Fibroblast of lung (primary cell): ENCODE measurements around the gene OR10P1. TPM values are rescaled to one million over a fixed set of nuclear protein-coding genes. Genes with fewer than 3 reads are reported as not detected.

Experiments
- DNase-seq, 2 donors: peaks; one replicate each; pipeline versions ENCODE4 v3.0.0 to v3.0.0-alpha.2; 2010; ENCODE audit warnings: low read depth in 2 of 2
- H2AFZ ChIP-seq: 2 replicates; pipeline ENCODE4 v1.5.1; 2012; ENCODE audit warnings: low read length, control low read depth, inconsistent platforms
- H3K27ac ChIP-seq: 2 replicates; pipeline ENCODE4 v1.5.1; 2011; ENCODE audit warnings: low read length, control low read depth; ENCODE audit not compliant: insufficient read depth
- H3K27me3 ChIP-seq: 2 replicates; pipeline ENCODE4 v1.5.1; 2011; ENCODE audit warnings: mild to moderate bottlenecking, low read length; ENCODE audit not compliant: control insufficient read depth, insufficient read depth
- H3K36me3 ChIP-seq: 2 replicates; pipeline ENCODE4 v1.5.1; 2011; ENCODE audit warnings: low read length; ENCODE audit not compliant: control insufficient read depth, insufficient read depth
- H3K4me1 ChIP-seq: 2 replicates; pipeline ENCODE4 v1.5.1; 2011; ENCODE audit warnings: low read length; ENCODE audit not compliant: control insufficient read depth, insufficient read depth; ENCODE audit errors: extremely low read depth
- H3K4me2 ChIP-seq: 2 replicates; pipeline ENCODE4 v1.5.1; 2011; ENCODE audit warnings: low read length, control low read depth; ENCODE audit not compliant: insufficient read depth; ENCODE audit errors: extremely low read depth
- H3K4me3 ChIP-seq, 4 experiments: fragments of 200-600 bp in 1 of 4; sonication (generic) in 1 of 4; replicated peaks in 1 of 4; 2 replicates each; pipeline ENCODE4 v1.5.1; 2011 to 2016; ENCODE audit warnings: low read length in 4 of 4, low read depth in 3 of 4, mild to moderate bottlenecking in 3 of 4, control low read depth in 2 of 4, inconsistent platforms in 1 of 4, mixed read lengths in 1 of 4; ENCODE audit not compliant: insufficient read depth in 1 of 4; ENCODE audit errors: control extremely low read depth in 1 of 4
- H3K79me2 ChIP-seq: 2 replicates; pipeline ENCODE4 v1.5.1; 2012; ENCODE audit warnings: mild to moderate bottlenecking, low read length, inconsistent platforms; ENCODE audit not compliant: control insufficient read depth, insufficient read depth
- H3K9ac ChIP-seq: 2 replicates; pipeline ENCODE4 v1.5.1; 2011; ENCODE audit warnings: mild to moderate bottlenecking, low read length, control low read depth; ENCODE audit not compliant: insufficient read depth
- H3K9me3 ChIP-seq: 2 replicates; pipeline ENCODE4 v1.5.1; 2012; ENCODE audit warnings: low read depth, low read length; ENCODE audit not compliant: control insufficient read depth, insufficient read depth
- H4K20me1 ChIP-seq: 2 replicates; pipeline ENCODE4 v1.5.1; 2011; ENCODE audit warnings: low read length; ENCODE audit not compliant: control insufficient read depth, insufficient read depth; ENCODE audit errors: extremely low read depth
- CTCF ChIP-seq, 2 donors: IDR thresholded peaks in 1 of 2; conservative IDR thresholded peaks in 1 of 2; 1 replicate in 1 of 2; 2 replicates in 1 of 2; pipeline ENCODE4 v1.5.1; 2011 to 2012; ENCODE audit warnings: low read length in 2 of 2, control low read depth in 1 of 2, inconsistent platforms in 1 of 2, low read depth in 1 of 2, mild to moderate bottlenecking in 1 of 2
- EZH2 ChIP-seq: IDR thresholded peaks from 2 replicates; pipeline ENCODE4 v1.5.1; 2012; ENCODE audit warnings: low read length, control low read depth, mild to moderate bottlenecking; ENCODE audit errors: missing control alignments
- polyA plus RNA-seq, 2 donors: library from polyadenylated mRNA; depleted of rRNA in 1 of 2; stranded (reverse) in 1 of 2; unstranded in 1 of 2; fragments of >200 nt; gene quantifications; 2 replicates each; pipeline ENCODE4 v1.2.1, GENCODE V29; 2011 to 2012; ENCODE audit warnings: missing spikeins in 1 of 2
- total RNA-seq: library from RNA; depleted of rRNA; stranded (reverse); fragments of >200 nt; gene quantifications from 2 replicates; pipeline ENCODE4 v1.2.1, GENCODE V29; 2014

The OR10P1 gene
- total and polyA plus RNA-seq, 2 donors (not counting 1 experiment from before 2014, with no cell fraction given) = not detected

- no peaks in the 10 kb centered on the region for H4K20me1 ChIP-seq
- TF ChIP-seq CTCF (conservative IDR thresholded peaks at IDR 0.05 in 1 of 2, IDR thresholded peaks at IDR 0.05 in 1 of 2; ENCODE audit: low read depth in 1 of 2, low read length in 2 of 2) = no peak
- TF ChIP-seq EZH2 = no peak
- H3K4me1 ChIP-seq = no peaks in the 10 kb centered on the region
- no peak overlapping the region for H2AFZ ChIP-seq
- no peaks in the 10 kb centered on the region for H3K36me3 ChIP-seq
- H3K79me2 ChIP-seq = no peaks in the 10 kb centered on the region
- no peak overlapping the region for H3K27ac ChIP-seq
- H3K9ac ChIP-seq = no peak overlapping the region
- H3K4me2 ChIP-seq = no peak overlapping the region
- no peak overlapping the region for H3K4me3 ChIP-seq
- peaks cover 15% of the 10 kb centered on the region for H3K27me3 ChIP-seq
- no peaks in the 10 kb centered on the region for H3K9me3 ChIP-seq
- no peak for DNase-seq
Measured at GRCh38 chr12:55631056-55631455, 5.6 kb upstream of the OR10P1 start.

- H3K27ac ChIP-seq = no peak overlapping the region
- no peaks in the 10 kb centered on the region for H3K36me3 ChIP-seq
- H3K4me2 ChIP-seq = no peak overlapping the region
- no peak for DNase-seq
- H3K27me3 ChIP-seq = peaks cover 17% of the 10 kb centered on the region
- no peak overlapping the region for H3K4me3 ChIP-seq
- H3K79me2 ChIP-seq = no peaks in the 10 kb centered on the region
- H3K9ac ChIP-seq = no peak overlapping the region
- H4K20me1 ChIP-seq = no peaks in the 10 kb centered on the region
- no peaks in the 10 kb centered on the region for H3K9me3 ChIP-seq
- H3K4me1 ChIP-seq = no peaks in the 10 kb centered on the region
- H2AFZ ChIP-seq = no peak overlapping the region
- TF ChIP-seq CTCF (conservative IDR thresholded peaks at IDR 0.05 in 1 of 2, IDR thresholded peaks at IDR 0.05 in 1 of 2; ENCODE audit: low read depth in 1 of 2, low read length in 2 of 2) = no peak
- TF ChIP-seq EZH2 = no peak
Measured at GRCh38 chr12:55631733-55632132, 5.0 kb upstream of the OR10P1 start.

- no peaks in the 10 kb centered on the region for H3K79me2 ChIP-seq
- no peak for DNase-seq
- H3K9me3 ChIP-seq = no peaks in the 10 kb centered on the region
- H3K27ac ChIP-seq = no peak overlapping the region
- H2AFZ ChIP-seq = no peak overlapping the region
- no peak overlapping the region for H3K4me3 ChIP-seq
- TF ChIP-seq EZH2 (no peak), CTCF (conservative IDR thresholded peaks at IDR 0.05 in 1 of 2, IDR thresholded peaks at IDR 0.05 in 1 of 2; ENCODE audit: low read depth in 1 of 2, low read length in 2 of 2) (no peak)
- H4K20me1 ChIP-seq = no peaks in the 10 kb centered on the region
- no peaks in the 10 kb centered on the region for H3K36me3 ChIP-seq
- H3K4me2 ChIP-seq = no peak overlapping the region
- H3K9ac ChIP-seq = no peak overlapping the region
- no peaks in the 10 kb centered on the region for H3K4me1 ChIP-seq
- peaks cover 26% of the 10 kb centered on the region for H3K27me3 ChIP-seq
Measured at GRCh38 chr12:55633151-55633550, 3.5 kb upstream of the OR10P1 start.
